Ovary (tissue), 9 donors: Measurements from ENCODE around the gene BBS2. TPM values are rescaled to one million over a fixed set of nuclear protein-coding genes. Genes with fewer than 3 reads are reported as not detected.

Experiments used
- DNase-seq, 5 donors: peaks; one replicate each; pipeline ENCODE4 v3.0.0-alpha.2; 2019 to 2020
- H3K27ac ChIP-seq, 2 donors: fragments of 200-600 bp; one replicate each; pipeline versions ENCODE4 v1.5.1 to v1.8.0; 2019 to 2022
- H3K27me3 ChIP-seq: fragments of 200-600 bp; one replicate; pipeline ENCODE4 v1.8.0; 2022
- H3K36me3 ChIP-seq: fragments of 200-600 bp; sonication (generic); one replicate; pipeline ENCODE4 v1.5.1; 2019
- H3K4me1 ChIP-seq: one replicate; pipeline ENCODE4 v1.8.1; 2013; ENCODE audit warnings: mild to moderate bottlenecking, moderate library complexity; ENCODE audit not compliant: insufficient read depth
- H3K4me3 ChIP-seq: fragments of 200-600 bp; sonication (generic); one replicate; pipeline ENCODE4 v1.5.1; 2017
- H3K9me3 ChIP-seq, 2 donors: fragments of 200-600 bp in 1 of 2; sonication (generic) in 1 of 2; one replicate each; pipeline versions ENCODE4 v1.5.1 to v1.8.1; 2013 to 2019; ENCODE audit warnings: mild to moderate bottlenecking in 1 of 2, moderate library complexity in 1 of 2
- EP300 ChIP-seq: sonication (generic); formaldehyde crosslinking; IDR thresholded peaks from one replicate; pipeline ENCODE4 v1.6.1; 2017; ENCODE audit warnings: antibody characterized with exemption
- POLR2A ChIP-seq: fragments of 450-650 bp; IDR thresholded peaks from one replicate; pipeline ENCODE4 v1.6.1; 2017; ENCODE audit warnings: antibody characterized with exemption, mild to moderate bottlenecking, moderate library complexity
- WGBS, 3 donors: extraction: QIAGEN DNeasy Blood & Tissue Kit in 1 of 3; methylation state at CpG; one replicate each; pipeline versions ENCODE4 v1.1.5 to v1.1.7; 2013 to 2017; 5-methylcytosine and 5-hydroxymethylcytosine counted together
- intact Hi-C, 4 donors: fragments of 100-400 bp; cut with DNase I; formaldehyde crosslinking; loops; one replicate each; pipeline versions ENCODE4 v1.11.0 to v1.15.1; 2022 to 2023
- polyA plus RNA-seq, 2 donors: library from polyadenylated mRNA; stranded (reverse); fragments of 200-250 nt in 1 of 2; fragments of 350-450 nt in 1 of 2; fragmentation: Illumina TruSeq in 1 of 2; extraction: RNeasy Lipid Tissue Mini Kit (QIAGEN cat#74804) in 1 of 2; gene quantifications; one replicate each; pipeline ENCODE4 v1.2.3, GENCODE V29; 2013 to 2014
- total RNA-seq, 7 donors: library from RNA; depleted of rRNA in 2 of 7; stranded (reverse); fragments of >200 nt in 2 of 7; fragmentation: NEBNext Ultra II Directional in 3 of 7; extraction: Animal tissue kit (Norgen Biotek cat#: 25700) in 3 of 7; gene quantifications; one replicate each; pipeline versions ENCODE4 v1.1.0 to v1.2.4, GENCODE V29; 2016 to 2023
- TF ChIP-seq, protein P1 (sequence below), 3 donors: fragments of 450-650 bp in 2 of 3; fragments of 200-600 bp in 1 of 3; IDR thresholded peaks; one replicate each; pipeline versions ENCODE4 v1.5.1 to v1.8.0; 2016 to 2022; ENCODE audit warnings: antibody characterized with exemption in 3 of 3, mild to moderate bottlenecking in 1 of 3
- donor health status: DM: no; HTN: no; CAD: no; lungs with moderate emphysema.
- donor health status: DM: no; HTN: no; CAD: no.
- donor health status: Bipolar disorder and iron deficiency.
- donor health status: DM: yes; HTN: yes; CAD: no.
- donor health status: DM: no; HTN: no; CAD: no.
- donor health status: DM: yes; HTN: yes; CAD: no.

Gene BBS2
- total and polyA plus RNA-seq, 9 donors: 47.9 to 86.2 (median 67.1) TPM

- Histone ChIP-seq H3K36me3 (no peaks in the 10 kb centered on the region), H3K4me3 (no peak overlapping the region), H3K27me3 (no peaks in the 10 kb centered on the region), H3K27ac (peak overlapping the region in 1 of 2 donors; percentile 18), H3K4me1 (peaks cover 11% of the 10 kb centered on the region), H3K9me3 (no peaks in the 10 kb centered on the region)
- intact Hi-C loops: loop anchor here in 2 of 4 donors (5.0 to 10.0 kb wide), 3 partner anchors 66 to 186 kb away; partner anchors contain the start of gene MT3 (in 1 of the 2)
- TF ChIP-seq, protein P1, sequence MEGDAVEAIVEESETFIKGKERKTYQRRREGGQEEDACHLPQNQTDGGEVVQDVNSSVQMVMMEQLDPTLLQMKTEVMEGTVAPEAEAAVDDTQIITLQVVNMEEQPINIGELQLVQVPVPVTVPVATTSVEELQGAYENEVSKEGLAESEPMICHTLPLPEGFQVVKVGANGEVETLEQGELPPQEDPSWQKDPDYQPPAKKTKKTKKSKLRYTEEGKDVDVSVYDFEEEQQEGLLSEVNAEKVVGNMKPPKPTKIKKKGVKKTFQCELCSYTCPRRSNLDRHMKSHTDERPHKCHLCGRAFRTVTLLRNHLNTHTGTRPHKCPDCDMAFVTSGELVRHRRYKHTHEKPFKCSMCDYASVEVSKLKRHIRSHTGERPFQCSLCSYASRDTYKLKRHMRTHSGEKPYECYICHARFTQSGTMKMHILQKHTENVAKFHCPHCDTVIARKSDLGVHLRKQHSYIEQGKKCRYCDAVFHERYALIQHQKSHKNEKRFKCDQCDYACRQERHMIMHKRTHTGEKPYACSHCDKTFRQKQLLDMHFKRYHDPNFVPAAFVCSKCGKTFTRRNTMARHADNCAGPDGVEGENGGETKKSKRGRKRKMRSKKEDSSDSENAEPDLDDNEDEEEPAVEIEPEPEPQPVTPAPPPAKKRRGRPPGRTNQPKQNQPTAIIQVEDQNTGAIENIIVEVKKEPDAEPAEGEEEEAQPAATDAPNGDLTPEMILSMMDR (IDR thresholded peaks at IDR 0.05): no peak
- no peak for TF ChIP-seq POLR2A
- TF ChIP-seq EP300: no peak
- 72 to 86% (median 74%) methylated on average over 7 of the region's 7 CpGs for WGBS, 3 donors
- DNase-seq: no peak
Observed at GRCh38 chr16:56518425-56518824, 1.4 kb downstream of the BBS2 start.

DNA sequence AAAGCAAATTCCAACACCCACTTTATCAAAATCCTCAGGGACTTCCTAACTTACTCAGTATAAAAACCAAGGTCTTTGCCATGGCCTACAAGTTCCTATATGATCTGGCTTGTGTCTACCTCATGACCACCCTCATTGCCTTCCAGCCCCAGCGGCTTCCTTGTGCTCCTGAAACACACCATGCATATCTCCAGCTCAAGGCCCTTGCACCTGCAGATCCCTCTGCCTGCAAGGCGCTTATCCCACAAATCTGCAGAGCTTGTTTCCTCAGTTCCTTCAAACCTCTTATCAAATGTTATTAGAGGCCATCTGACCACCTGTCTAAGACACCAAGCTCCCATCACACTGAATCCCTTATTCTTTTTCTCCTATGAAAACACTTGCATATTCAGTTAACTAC lies 2.6 kb downstream of the BBS2 start:
- intact Hi-C loops: loop anchor here in 2 of 4 donors (5.0 to 10.0 kb wide), 3 partner anchors 68 to 188 kb away; partner anchors contain the start of gene MT3 (in 1 of the 2)
- no peak overlapping the region for H3K4me3 ChIP-seq
- no peaks in the 10 kb centered on the region for H3K36me3 ChIP-seq
- no peak for DNase-seq
- H3K27me3 ChIP-seq: no peaks in the 10 kb centered on the region
- H3K4me1 ChIP-seq: peaks cover 11% of the 10 kb centered on the region
- TF ChIP-seq, protein P1 (IDR thresholded peaks at IDR 0.05): no peak
- TF ChIP-seq EP300: no peak
- no peaks in the 10 kb centered on the region for H3K9me3 ChIP-seq
- 71 to 77% (median 71%) methylated on average over 2 of the region's 2 CpGs for WGBS, 3 donors
- no peak overlapping the region for H3K27ac ChIP-seq

DNA sequence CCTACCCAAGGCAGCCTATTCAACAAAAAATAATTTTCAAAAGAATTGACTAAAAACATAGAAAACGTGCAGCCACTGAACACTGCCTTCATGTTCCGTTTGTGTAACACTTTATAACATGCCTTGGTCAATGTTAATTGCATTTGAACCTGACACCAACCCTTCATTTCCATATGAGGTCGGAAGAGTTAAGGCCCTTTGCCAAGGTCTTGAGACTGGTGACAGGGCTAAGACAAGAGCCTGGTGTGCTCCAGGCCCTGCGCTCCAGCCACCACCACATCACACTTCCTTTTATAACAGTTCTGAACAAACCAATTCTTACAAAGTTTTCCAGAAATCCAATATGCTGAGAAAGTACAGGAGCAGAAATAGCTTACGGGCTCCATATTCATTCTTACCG lies 4.2 kb downstream of the BBS2 start:
- intact Hi-C loops: loop anchor here in 2 of 4 donors (5.0 to 10.0 kb wide), 3 partner anchors 69 to 189 kb away; partner anchors contain the start of gene MT3 (in 1 of the 2)
- Histone ChIP-seq H3K4me3 (no peak overlapping the region), H3K9me3 (no peaks in the 10 kb centered on the region), H3K27me3 (no peaks in the 10 kb centered on the region), H3K36me3 (no peaks in the 10 kb centered on the region), H3K4me1 (peaks cover 11% of the 10 kb centered on the region), H3K27ac (no peak overlapping the region)
- 77 to 79% (median 78%) methylated on average over 6 of the region's 6 CpGs for WGBS, 3 donors
- TF ChIP-seq EP300: no peak
- TF ChIP-seq POLR2A: no peak
- TF ChIP-seq, protein P1 (IDR thresholded peaks at IDR 0.05): no peak
- no peak for DNase-seq

DNA sequence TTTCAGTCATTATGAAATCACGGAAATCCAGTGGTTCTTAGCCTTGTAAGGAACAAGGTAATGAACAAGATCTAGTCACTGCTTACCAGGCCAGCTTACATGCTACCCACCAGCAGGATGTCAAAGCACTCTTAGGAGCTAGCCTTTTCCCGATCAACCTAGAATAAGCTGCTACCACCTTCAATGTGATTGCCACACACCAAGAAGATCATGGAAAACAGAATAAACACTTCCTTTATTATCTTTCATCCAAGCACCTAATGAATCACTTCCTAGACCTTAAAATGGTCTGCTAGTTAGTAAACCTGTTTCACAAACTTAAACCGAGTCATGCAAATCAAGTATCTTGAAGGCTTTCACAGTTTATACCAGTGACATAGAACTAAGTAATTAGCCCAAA lies 5.0 kb downstream of the BBS2 start:
- DNase-seq: no peak
- Histone ChIP-seq H3K4me1 (peaks cover 11% of the 10 kb centered on the region), H3K9me3 (no peaks in the 10 kb centered on the region), H3K4me3 (no peak overlapping the region), H3K27me3 (no peaks in the 10 kb centered on the region), H3K27ac (no peak overlapping the region), H3K36me3 (no peaks in the 10 kb centered on the region)
- TF ChIP-seq, protein P1 (IDR thresholded peaks at IDR 0.05): no peak
- TF ChIP-seq POLR2A (no peak), EP300 (no peak)
- intact Hi-C loops: loop anchor here in 2 of 4 donors (5.0 to 10.0 kb wide), 3 partner anchors 70 to 190 kb away; partner anchors contain the start of gene MT3 (in 1 of the 2)
- 72 to 92% (median 84%) methylated on average over 3 of the region's 3 CpGs for WGBS, 3 donors
